GM23338 (cell line): Measurements from ENCODE around the gene CDKN2AIPNL. TPM values are rescaled to one million over a fixed set of nuclear protein-coding genes. Genes with fewer than 3 reads are reported as not detected.

Experiments
- ATAC-seq: fragments of 200-7000 bp; cut with Tn5 transposase; 3 replicates; pipeline ENCODE4 v1.9.1; 2020
- DNase-seq: peaks from one replicate; pipeline ENCODE4 v3.0.0-alpha.2; 2015; ENCODE audit warnings: low spot score
- H2AFZ ChIP-seq: fragments of 200-600 bp; sonication (generic); 2 replicates; pipeline ENCODE4 v1.8.0; 2016; ENCODE audit warnings: antibody characterized with exemption, mild to moderate bottlenecking, moderate library complexity
- H3F3A ChIP-seq: fragments of 200-600 bp; sonication (generic); replicated peaks from 2 replicates; pipeline ENCODE4 v1.8.0; 2017; ENCODE audit warnings: antibody characterized with exemption, mixed run types, low read depth
- H3K27ac ChIP-seq: fragments of 200-600 bp; sonication (generic); 2 replicates; pipeline ENCODE4 v1.6.1; 2016; ENCODE audit warnings: low read depth
- H3K27me3 ChIP-seq: fragments of 200-600 bp; sonication (generic); 2 replicates; pipeline ENCODE4 v1.8.0; 2016; ENCODE audit warnings: mild to moderate bottlenecking, mixed run types, moderate library complexity; ENCODE audit not compliant: insufficient read depth
- H3K36me3 ChIP-seq: fragments of 200-600 bp; sonication (generic); 2 replicates; pipeline ENCODE4 v1.8.0; 2016; ENCODE audit warnings: mild to moderate bottlenecking; ENCODE audit not compliant: insufficient read depth
- H3K4me1 ChIP-seq: fragments of 200-600 bp; sonication (generic); 2 replicates; pipeline ENCODE4 v1.8.0; 2016; ENCODE audit warnings: mild to moderate bottlenecking, moderate library complexity; ENCODE audit not compliant: insufficient read depth
- H3K4me2 ChIP-seq: fragments of 200-600 bp; sonication (generic); 2 replicates; pipeline ENCODE4 v1.7.1; 2017; ENCODE audit warnings: mixed run types
- H3K4me3 ChIP-seq: fragments of 200-600 bp; sonication (generic); 2 replicates; pipeline ENCODE4 v1.6.1; 2016; ENCODE audit warnings: mixed run types
- H3K79me2 ChIP-seq: fragments of 200-600 bp; sonication (generic); replicated peaks from 2 replicates; pipeline ENCODE4 v1.8.0; 2017; ENCODE audit warnings: mild to moderate bottlenecking; ENCODE audit not compliant: insufficient read depth
- H3K9me2 ChIP-seq: fragments of 200-600 bp; sonication (generic); 2 replicates; pipeline ENCODE4 v1.8.0; 2017; ENCODE audit not compliant: insufficient read depth
- H4K20me1 ChIP-seq: fragments of 200-600 bp; sonication (generic); replicated peaks from 2 replicates; pipeline ENCODE4 v1.8.0; 2017; ENCODE audit warnings: mild to moderate bottlenecking; ENCODE audit not compliant: insufficient read depth
- H3K27ac Mint-ChIP-seq: 2 replicates; pipeline ENCODE4 v1.8.0; 2020; ENCODE audit warnings: inconsistent platforms, mild to moderate bottlenecking, moderate library complexity, mixed read lengths
- H3K27me3 Mint-ChIP-seq: 3 replicates; pipeline ENCODE4 v1.8.0; 2022; ENCODE audit warnings: low read depth, mild to moderate bottlenecking, moderate library complexity, mixed read lengths, inconsistent platforms; ENCODE audit not compliant: insufficient read depth, poor library complexity
- H3K36me3 Mint-ChIP-seq: 3 replicates; pipeline ENCODE4 v1.8.0; 2021; ENCODE audit warnings: low read depth, mild to moderate bottlenecking, inconsistent platforms, moderate library complexity, mixed read lengths
- H3K4me1 Mint-ChIP-seq: 3 replicates; pipeline ENCODE4 v1.8.0; 2020; ENCODE audit warnings: mild to moderate bottlenecking, inconsistent platforms, mixed read lengths
- H3K4me3 Mint-ChIP-seq: 3 replicates; pipeline ENCODE4 v1.8.0; 2021; ENCODE audit warnings: moderate library complexity, mild to moderate bottlenecking, inconsistent platforms, mixed read lengths
- H3K9me3 Mint-ChIP-seq: 3 replicates; pipeline ENCODE4 v1.8.0; 2020; ENCODE audit warnings: moderate library complexity, mild to moderate bottlenecking, inconsistent platforms, mixed read lengths
- EZH2 ChIP-seq: fragments of 200-600 bp; sonication (generic); IDR thresholded peaks from one replicate; pipeline ENCODE4 v1.8.0; 2017; ENCODE audit warnings: antibody characterized with exemption, mild to moderate bottlenecking, low read depth; ENCODE audit not compliant: unreplicated experiment
- STAT1 ChIP-seq: IDR thresholded peaks from one replicate; pipeline ENCODE4 v1.6.1; 2016; ENCODE audit warnings: antibody characterized with exemption; ENCODE audit not compliant: unreplicated experiment
- ZNF114 ChIP-seq: fragments of 250-450 bp; sonication (Bioruptor Pico); IDR thresholded peaks from 2 replicates; pipeline ENCODE4 v1.5.0; 2020; ENCODE audit warnings: mild to moderate bottlenecking, moderate library complexity
- ZNF331 ChIP-seq: fragments of 250-450 bp; sonication (Bioruptor Pico); IDR thresholded peaks from 2 replicates; pipeline ENCODE4 v1.5.0; 2020; ENCODE audit warnings: low read depth, mild to moderate bottlenecking, moderate library complexity
- polyA plus RNA-seq: library from polyadenylated mRNA; unstranded; fragments of >200 nt; fragmentation: Nextera tagmentation; extraction: Ambion mirVana; gene quantifications from 2 replicates; pipeline ENCODE4 v1.2.1, GENCODE V29; 2016
- total RNA-seq: library from RNA; depleted of rRNA; stranded (reverse); fragments of >200 nt; shearing (Covaris generic); gene quantifications from 2 replicates; pipeline ENCODE4 v1.2.3, GENCODE V29; 2014
- TF ChIP-seq, protein P1 (sequence below): IDR thresholded peaks from 2 replicates; pipeline ENCODE4 v1.6.1; 2016; ENCODE audit warnings: antibody characterized with exemption
- TF ChIP-seq, protein P2 (sequence below): IDR thresholded peaks from one replicate; pipeline ENCODE4 v1.6.1; 2018; ENCODE audit warnings: antibody characterized with exemption; ENCODE audit not compliant: unreplicated experiment
- TF ChIP-seq, protein P3 (sequence below), 2 experiments: fragments of 200-600 bp in 1 of 2; sonication (generic) in 1 of 2; conservative IDR thresholded peaks; 2 replicates each; pipeline versions ENCODE4 v1.5.1 to v1.6.1; 2016 to 2017; ENCODE audit warnings: antibody characterized with exemption in 2 of 2, low read depth in 2 of 2, mild to moderate bottlenecking in 2 of 2, moderate library complexity in 1 of 2

The CDKN2AIPNL gene
- total and polyA plus RNA-seq, 2 experiments from 2014 or later: 53.5 to 79.5 TPM

DNA sequence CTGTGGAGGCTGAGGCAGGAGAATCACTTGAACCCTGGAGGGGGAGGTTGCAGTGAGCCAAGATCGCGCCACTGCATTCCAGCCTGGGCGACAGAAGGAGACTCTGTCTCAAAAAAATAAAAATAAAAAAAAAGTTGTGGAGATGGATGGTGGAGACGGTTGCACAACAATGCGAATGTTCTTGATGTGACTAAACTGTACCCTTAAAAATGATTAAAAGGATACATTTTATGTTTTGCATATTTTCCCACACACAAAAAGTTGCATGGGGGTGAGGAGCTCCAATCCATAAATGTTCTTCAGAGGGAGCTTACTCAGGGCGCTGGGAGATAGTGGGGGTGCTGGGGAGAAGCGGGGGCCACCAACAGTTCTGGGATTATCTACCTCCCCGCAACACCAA lies 43.8 kb upstream of the CDKN2AIPNL start (continued):
- TF ChIP-seq, protein P1, sequence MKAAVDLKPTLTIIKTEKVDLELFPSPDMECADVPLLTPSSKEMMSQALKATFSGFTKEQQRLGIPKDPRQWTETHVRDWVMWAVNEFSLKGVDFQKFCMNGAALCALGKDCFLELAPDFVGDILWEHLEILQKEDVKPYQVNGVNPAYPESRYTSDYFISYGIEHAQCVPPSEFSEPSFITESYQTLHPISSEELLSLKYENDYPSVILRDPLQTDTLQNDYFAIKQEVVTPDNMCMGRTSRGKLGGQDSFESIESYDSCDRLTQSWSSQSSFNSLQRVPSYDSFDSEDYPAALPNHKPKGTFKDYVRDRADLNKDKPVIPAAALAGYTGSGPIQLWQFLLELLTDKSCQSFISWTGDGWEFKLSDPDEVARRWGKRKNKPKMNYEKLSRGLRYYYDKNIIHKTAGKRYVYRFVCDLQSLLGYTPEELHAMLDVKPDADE: no peak
- TF ChIP-seq EZH2: no peak
- no peak for TF ChIP-seq ZNF114 (CRISPR knock-in tag)
- TF ChIP-seq, protein P2, sequence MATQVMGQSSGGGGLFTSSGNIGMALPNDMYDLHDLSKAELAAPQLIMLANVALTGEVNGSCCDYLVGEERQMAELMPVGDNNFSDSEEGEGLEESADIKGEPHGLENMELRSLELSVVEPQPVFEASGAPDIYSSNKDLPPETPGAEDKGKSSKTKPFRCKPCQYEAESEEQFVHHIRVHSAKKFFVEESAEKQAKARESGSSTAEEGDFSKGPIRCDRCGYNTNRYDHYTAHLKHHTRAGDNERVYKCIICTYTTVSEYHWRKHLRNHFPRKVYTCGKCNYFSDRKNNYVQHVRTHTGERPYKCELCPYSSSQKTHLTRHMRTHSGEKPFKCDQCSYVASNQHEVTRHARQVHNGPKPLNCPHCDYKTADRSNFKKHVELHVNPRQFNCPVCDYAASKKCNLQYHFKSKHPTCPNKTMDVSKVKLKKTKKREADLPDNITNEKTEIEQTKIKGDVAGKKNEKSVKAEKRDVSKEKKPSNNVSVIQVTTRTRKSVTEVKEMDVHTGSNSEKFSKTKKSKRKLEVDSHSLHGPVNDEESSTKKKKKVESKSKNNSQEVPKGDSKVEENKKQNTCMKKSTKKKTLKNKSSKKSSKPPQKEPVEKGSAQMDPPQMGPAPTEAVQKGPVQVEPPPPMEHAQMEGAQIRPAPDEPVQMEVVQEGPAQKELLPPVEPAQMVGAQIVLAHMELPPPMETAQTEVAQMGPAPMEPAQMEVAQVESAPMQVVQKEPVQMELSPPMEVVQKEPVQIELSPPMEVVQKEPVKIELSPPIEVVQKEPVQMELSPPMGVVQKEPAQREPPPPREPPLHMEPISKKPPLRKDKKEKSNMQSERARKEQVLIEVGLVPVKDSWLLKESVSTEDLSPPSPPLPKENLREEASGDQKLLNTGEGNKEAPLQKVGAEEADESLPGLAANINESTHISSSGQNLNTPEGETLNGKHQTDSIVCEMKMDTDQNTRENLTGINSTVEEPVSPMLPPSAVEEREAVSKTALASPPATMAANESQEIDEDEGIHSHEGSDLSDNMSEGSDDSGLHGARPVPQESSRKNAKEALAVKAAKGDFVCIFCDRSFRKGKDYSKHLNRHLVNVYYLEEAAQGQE: no peak

DNA sequence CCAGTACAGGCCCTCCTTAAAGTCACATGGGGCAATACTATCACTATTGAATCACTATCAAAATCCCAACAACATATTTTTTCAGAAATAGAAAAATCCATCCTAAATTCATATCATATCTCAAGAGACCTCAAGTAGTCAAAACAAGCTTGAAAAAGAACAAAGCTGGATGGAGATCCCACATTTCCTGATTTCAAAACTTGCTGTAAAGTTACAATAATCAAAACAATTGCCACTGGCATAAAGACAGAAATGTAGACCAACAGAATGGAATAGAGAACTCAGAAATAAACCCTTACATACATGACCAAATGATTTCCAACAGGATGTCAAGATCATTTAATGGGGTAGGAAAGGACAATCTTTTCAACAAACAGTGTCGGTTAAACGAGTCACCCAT lies 41.3 kb upstream of the CDKN2AIPNL start:
- Mint-ChIP-seq H3K27ac (no peak overlapping the region), H3K4me1 (no peaks in the 10 kb centered on the region; the same call in 1 of the 3 replicates), H3K4me3 (no peak overlapping the region), H3K27me3 (peaks cover 2% of the 10 kb centered on the region), H3K9me3 (no peaks in the 10 kb centered on the region), H3K36me3 (no peaks in the 10 kb centered on the region; the same call in 2 of the 3 replicates)
- no peak for TF ChIP-seq STAT1
- TF ChIP-seq, protein P1: no peak
- no peak for DNase-seq
- no peak for ATAC-seq
- Histone ChIP-seq H3K27ac (no peak overlapping the region), H3K36me3 (no peaks in the 10 kb centered on the region), H2AFZ (no peak overlapping the region), H3K4me3 (no peak overlapping the region), H3K4me1 (no peaks in the 10 kb centered on the region), H3K27me3 (no peaks in the 10 kb centered on the region), H4K20me1 (no peaks in the 10 kb centered on the region), H3F3A (no peaks in the 10 kb centered on the region), H3K79me2 (no peaks in the 10 kb centered on the region), H3K4me2 (no peak overlapping the region), H3K9me2 (no peaks in the 10 kb centered on the region)

DNA sequence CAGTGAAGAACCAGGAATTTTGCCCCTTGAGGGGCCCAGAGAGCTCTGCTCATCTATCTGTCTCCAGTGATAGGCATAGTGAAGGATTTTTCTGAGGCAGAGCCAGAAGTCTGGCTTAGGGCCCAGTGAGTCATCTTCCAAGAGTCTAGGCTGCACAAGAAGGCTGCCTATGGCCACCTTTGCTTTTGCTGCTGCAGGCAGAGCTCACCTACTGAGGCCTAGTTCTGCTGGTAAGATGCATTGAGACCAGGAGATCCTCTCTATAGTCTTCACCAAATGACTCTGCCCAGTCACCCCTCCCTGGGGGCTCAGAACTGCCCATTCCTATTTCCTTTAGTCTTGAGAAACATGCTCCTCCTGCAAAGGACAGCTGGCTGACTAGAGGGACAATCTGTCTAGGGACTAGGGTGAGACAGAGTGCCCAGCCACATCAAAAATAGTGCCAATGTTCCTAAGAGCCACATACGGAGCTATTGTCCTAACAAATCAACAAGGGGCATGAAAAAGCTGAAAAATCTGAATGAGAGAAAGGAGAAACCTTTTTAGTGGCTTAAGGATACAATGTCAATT lies 40.3 kb upstream of the CDKN2AIPNL start:
- no peak for TF ChIP-seq ZNF331
- TF ChIP-seq, protein P3, sequence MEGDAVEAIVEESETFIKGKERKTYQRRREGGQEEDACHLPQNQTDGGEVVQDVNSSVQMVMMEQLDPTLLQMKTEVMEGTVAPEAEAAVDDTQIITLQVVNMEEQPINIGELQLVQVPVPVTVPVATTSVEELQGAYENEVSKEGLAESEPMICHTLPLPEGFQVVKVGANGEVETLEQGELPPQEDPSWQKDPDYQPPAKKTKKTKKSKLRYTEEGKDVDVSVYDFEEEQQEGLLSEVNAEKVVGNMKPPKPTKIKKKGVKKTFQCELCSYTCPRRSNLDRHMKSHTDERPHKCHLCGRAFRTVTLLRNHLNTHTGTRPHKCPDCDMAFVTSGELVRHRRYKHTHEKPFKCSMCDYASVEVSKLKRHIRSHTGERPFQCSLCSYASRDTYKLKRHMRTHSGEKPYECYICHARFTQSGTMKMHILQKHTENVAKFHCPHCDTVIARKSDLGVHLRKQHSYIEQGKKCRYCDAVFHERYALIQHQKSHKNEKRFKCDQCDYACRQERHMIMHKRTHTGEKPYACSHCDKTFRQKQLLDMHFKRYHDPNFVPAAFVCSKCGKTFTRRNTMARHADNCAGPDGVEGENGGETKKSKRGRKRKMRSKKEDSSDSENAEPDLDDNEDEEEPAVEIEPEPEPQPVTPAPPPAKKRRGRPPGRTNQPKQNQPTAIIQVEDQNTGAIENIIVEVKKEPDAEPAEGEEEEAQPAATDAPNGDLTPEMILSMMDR (conservative IDR thresholded peaks at IDR 0.05; ENCODE audit: low read depth in 2 of 2): no peak
- Histone ChIP-seq H3K27ac (no peak overlapping the region), H4K20me1 (no peaks in the 10 kb centered on the region), H3K4me1 (peaks cover 3% of the 10 kb centered on the region; the same call in 1 of the 2 replicates), H3K9me2 (no peaks in the 10 kb centered on the region), H3K4me3 (no peak overlapping the region), H3K27me3 (no peaks in the 10 kb centered on the region), H2AFZ (no peak overlapping the region), H3K36me3 (no peaks in the 10 kb centered on the region), H3K4me2 (no peak overlapping the region), H3F3A (no peaks in the 10 kb centered on the region), H3K79me2 (no peaks in the 10 kb centered on the region)
- ATAC-seq (no peak), DNase-seq (no peak)
- H3K27ac Mint-ChIP-seq: no peak overlapping the region; the same call in 1 of the 2 replicates
- H3K36me3 Mint-ChIP-seq: no peaks in the 10 kb centered on the region; the same call in 2 of the 3 replicates
- peaks cover 4% of the 10 kb centered on the region for H3K4me1 Mint-ChIP-seq
- H3K9me3 Mint-ChIP-seq: no peaks in the 10 kb centered on the region
- H3K27me3 Mint-ChIP-seq: peaks cover 6% of the 10 kb centered on the region
- H3K4me3 Mint-ChIP-seq: no peak overlapping the region
